ENCODE data around the gene CFAP77. TPM values are rescaled to one million over a fixed set of nuclear protein-coding genes. Genes with fewer than 3 reads are reported as not detected.

CFAP77 gene
- total RNA-seq, 1 experiment from 2014 or later = 0.11 TPM

DNA sequence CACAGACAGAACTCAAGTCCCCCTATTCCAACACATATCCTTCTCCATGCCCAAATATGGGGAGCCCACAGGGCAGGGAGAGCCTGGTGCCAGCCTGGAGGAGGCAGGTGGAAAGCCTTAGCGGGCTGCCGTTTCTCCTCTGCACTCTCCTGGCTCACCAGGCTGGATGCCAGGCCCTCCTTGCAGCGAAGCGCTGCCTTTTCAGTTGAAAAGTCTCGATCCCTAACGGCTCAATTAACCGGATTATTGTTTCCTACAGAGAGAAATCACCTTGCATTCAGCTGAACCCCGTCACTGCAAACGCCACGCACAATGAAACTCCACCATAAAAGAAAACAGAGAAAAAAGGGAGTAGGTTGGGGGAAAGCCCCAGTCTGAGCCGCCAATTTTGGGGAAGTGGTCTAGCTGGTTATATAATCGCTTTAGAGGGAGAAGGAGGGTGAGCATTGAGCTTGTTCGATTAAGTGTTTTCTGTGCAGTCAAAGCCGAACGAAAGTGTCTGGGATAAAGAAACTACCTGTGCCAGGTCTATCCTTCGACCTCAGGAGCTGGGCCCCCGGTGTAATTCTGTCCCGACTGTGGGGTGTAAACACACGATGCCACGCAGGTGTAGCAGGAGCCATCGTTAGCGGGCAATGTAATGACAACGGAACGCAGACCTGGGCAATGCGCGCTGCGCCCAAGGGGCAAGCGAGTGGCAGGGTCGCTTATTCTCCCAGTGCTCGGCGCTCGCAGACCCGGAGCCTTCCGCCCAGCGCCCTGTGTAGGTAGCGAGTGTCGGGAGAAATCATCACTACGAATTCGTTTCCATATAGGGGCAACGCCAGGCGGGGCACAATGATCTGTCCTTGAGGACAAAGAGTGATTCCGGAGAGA lies 176.2 kb downstream of the CFAP77 start:
- Histone ChIP-seq H3K4me2 (ENCODE audit: low read length) (no peak overlapping the region), H3K79me2 (ENCODE audit: low read length) (no peaks in the 10 kb centered on the region), H3K27me3 (ENCODE audit: low read length) (no peaks in the 10 kb centered on the region), H3K4me1 (ENCODE audit: insufficient read depth, low read length) (no peaks in the 10 kb centered on the region), H3K9me2 (replicated peaks; ENCODE audit: low read length) (no peaks in the 10 kb centered on the region), H2AFZ (ENCODE audit: low read length) (no peak overlapping the region), H4K20me1 (ENCODE audit: low read length) (no peaks in the 10 kb centered on the region), H3K9me3 (ENCODE audit: low read length) (no peaks in the 10 kb centered on the region), H3K9ac (ENCODE audit: low read length) (no peak overlapping the region), H3K27ac (ENCODE audit: low read length) (no peak overlapping the region), H3K36me3 (ENCODE audit: low read depth, low read length) (no peaks in the 10 kb centered on the region), H3F3A (ENCODE audit: low read length, unreplicated experiment) (no peaks in the 10 kb centered on the region), H3K4me3 (ENCODE audit: low read length) (no peak overlapping the region)
- TF ChIP-seq EZH2 (IDR thresholded peaks at IDR 0.05; ENCODE audit: low read length, unreplicated experiment) (no peak), EZH2phosphoT487 (IDR thresholded peaks at IDR 0.05; ENCODE audit: borderline replicate concordance, low read length) (no peak)
- TF ChIP-seq, protein P1, sequence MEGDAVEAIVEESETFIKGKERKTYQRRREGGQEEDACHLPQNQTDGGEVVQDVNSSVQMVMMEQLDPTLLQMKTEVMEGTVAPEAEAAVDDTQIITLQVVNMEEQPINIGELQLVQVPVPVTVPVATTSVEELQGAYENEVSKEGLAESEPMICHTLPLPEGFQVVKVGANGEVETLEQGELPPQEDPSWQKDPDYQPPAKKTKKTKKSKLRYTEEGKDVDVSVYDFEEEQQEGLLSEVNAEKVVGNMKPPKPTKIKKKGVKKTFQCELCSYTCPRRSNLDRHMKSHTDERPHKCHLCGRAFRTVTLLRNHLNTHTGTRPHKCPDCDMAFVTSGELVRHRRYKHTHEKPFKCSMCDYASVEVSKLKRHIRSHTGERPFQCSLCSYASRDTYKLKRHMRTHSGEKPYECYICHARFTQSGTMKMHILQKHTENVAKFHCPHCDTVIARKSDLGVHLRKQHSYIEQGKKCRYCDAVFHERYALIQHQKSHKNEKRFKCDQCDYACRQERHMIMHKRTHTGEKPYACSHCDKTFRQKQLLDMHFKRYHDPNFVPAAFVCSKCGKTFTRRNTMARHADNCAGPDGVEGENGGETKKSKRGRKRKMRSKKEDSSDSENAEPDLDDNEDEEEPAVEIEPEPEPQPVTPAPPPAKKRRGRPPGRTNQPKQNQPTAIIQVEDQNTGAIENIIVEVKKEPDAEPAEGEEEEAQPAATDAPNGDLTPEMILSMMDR (conservative IDR thresholded peaks at IDR 0.05; ENCODE audit: low read depth, low read length) = no peak
- ChIA-PET CTCF (no interaction called here), POLR2A (ENCODE audit: unreplicated experiment) (no interaction called here)
- ATAC-seq (no peak), DNase-seq (no peak)
- no TSS peak for BruUV-seq (replicated peaks)
- intact Hi-C loops (cut with micrococcal nuclease) = no loop called here

DNA sequence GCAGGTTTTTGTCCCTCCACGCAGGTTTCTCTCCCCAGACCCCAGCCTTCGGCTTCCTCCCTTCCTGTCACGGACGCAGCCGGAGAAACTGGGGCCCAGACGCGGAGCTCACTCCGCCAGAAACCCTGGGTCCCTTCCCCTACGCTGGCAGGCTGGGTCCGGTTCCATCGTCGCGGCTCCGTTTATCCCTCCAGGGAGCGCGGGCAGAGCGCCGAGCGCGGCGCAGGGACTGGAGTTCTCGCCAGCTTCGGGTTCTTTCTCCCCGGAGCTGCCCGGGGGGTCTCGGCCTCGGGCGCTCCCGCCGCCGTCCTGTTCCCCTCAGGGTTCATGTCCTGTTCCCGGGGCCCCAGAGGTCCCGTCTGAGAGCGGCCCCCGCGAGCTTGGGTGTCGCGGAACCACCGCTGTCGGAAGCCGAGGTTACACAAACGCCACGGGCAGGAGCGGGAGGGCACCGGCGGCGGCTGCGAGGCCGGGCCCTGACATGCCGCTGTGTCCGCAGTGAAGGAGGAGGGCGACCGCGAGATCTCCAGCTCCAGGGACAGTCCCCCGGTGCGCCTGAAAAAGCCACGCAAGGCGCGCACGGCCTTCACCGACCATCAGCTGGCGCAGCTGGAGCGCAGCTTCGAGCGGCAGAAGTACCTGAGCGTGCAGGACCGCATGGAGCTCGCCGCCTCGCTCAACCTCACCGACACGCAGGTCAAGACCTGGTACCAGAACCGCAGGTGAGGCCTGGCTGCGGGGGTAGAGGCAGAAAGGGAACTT lies 177.0 kb downstream of the CFAP77 start:
- Histone ChIP-seq H4K20me1 (ENCODE audit: low read length) (no peaks in the 10 kb centered on the region), H3K9me2 (replicated peaks; ENCODE audit: low read length) (no peaks in the 10 kb centered on the region), H3K9ac (ENCODE audit: low read length) (no peak overlapping the region), H3K4me2 (ENCODE audit: low read length) (no peak overlapping the region), H3K79me2 (ENCODE audit: low read length) (no peaks in the 10 kb centered on the region), H2AFZ (ENCODE audit: low read length) (no peak overlapping the region), H3K4me3 (ENCODE audit: low read length) (no peak overlapping the region), H3K27me3 (ENCODE audit: low read length) (no peaks in the 10 kb centered on the region), H3K36me3 (ENCODE audit: low read depth, low read length) (no peaks in the 10 kb centered on the region), H3F3A (ENCODE audit: low read length, unreplicated experiment) (no peaks in the 10 kb centered on the region), H3K27ac (ENCODE audit: low read length) (no peak overlapping the region), H3K9me3 (ENCODE audit: low read length) (no peaks in the 10 kb centered on the region), H3K4me1 (ENCODE audit: insufficient read depth, low read length) (no peaks in the 10 kb centered on the region)
- no TSS peak for BruUV-seq (replicated peaks)
- DNase-seq = no peak
- intact Hi-C loops (cut with micrococcal nuclease) = no loop called here
- ATAC-seq = no peak
- ChIA-PET CTCF (no interaction called here), POLR2A (ENCODE audit: unreplicated experiment) (no interaction called here)
- TF ChIP-seq EZH2phosphoT487 (IDR thresholded peaks at IDR 0.05; ENCODE audit: borderline replicate concordance, low read length) (no peak), EZH2 (IDR thresholded peaks at IDR 0.05; ENCODE audit: low read length, unreplicated experiment) (no peak)
- TF ChIP-seq, protein P1 (conservative IDR thresholded peaks at IDR 0.05; ENCODE audit: low read depth, low read length) = no peak

DNA sequence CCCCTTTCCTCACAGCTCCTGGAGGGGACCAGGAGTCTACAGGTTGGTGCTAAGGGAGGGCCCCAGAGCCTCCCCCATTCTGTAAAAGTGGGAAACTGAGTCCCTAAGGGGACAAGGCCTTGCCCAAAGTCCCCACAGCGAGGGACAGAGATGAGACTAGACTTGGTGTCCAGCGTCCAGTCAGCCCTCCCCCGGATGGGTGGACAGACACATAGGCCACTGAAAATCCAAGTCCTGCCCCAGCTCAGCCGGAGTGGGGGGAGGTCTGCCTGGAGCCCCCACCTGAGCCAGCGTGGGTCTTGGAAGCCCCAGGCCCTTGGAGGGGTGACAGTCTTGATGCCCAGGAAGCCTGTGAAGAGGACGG lies 177.6 kb downstream of the CFAP77 start:
- Histone ChIP-seq H3K36me3 (ENCODE audit: low read depth, low read length) (no peaks in the 10 kb centered on the region), H4K20me1 (ENCODE audit: low read length) (no peaks in the 10 kb centered on the region), H3K9ac (ENCODE audit: low read length) (no peak overlapping the region), H3F3A (ENCODE audit: low read length, unreplicated experiment) (no peaks in the 10 kb centered on the region), H3K9me2 (replicated peaks; ENCODE audit: low read length) (no peaks in the 10 kb centered on the region), H3K27me3 (ENCODE audit: low read length) (no peaks in the 10 kb centered on the region), H3K9me3 (ENCODE audit: low read length) (no peaks in the 10 kb centered on the region), H3K4me2 (ENCODE audit: low read length) (no peak overlapping the region), H3K79me2 (ENCODE audit: low read length) (no peaks in the 10 kb centered on the region), H3K4me3 (ENCODE audit: low read length) (no peak overlapping the region), H2AFZ (ENCODE audit: low read length) (no peak overlapping the region), H3K27ac (ENCODE audit: low read length) (no peak overlapping the region), H3K4me1 (ENCODE audit: insufficient read depth, low read length) (no peaks in the 10 kb centered on the region)
- TF ChIP-seq EZH2phosphoT487 (IDR thresholded peaks at IDR 0.05; ENCODE audit: borderline replicate concordance, low read length) = no peak
- POLR2A ChIA-PET (ENCODE audit: unreplicated experiment) = no interaction called here
- ATAC-seq (no peak), DNase-seq (no peak)
- CTCF ChIA-PET = no interaction called here
- BruUV-seq (replicated peaks) = no TSS peak
- intact Hi-C loops (cut with micrococcal nuclease) = no loop called here

Measured in PC-3 (cell line).